ENCODE results near the gene RAB14.
"Not testable (repeated sequence)": the region's sequence is repeated elsewhere in the genome, so short reads cannot be mapped to it uniquely, and the experiment has no call there.

DNA sequence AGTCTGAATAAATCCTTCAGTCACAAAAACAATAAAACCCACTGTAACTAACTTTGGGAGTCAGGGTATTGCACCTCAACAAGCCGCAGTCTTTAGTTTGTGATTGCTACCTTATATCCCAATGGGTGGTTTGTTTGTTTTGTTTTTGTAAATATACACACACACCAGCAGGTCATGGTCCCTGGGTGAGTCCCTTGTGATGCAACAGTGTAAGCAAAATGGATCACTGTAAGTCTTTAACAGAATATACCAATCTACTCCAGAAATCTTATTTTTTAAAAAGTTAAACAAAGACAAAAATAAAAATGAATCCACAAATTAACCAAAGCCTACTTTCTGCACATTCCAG lies 22.3 kb downstream of the RAB14 start:
- TF ChIP-seq, protein P1, sequence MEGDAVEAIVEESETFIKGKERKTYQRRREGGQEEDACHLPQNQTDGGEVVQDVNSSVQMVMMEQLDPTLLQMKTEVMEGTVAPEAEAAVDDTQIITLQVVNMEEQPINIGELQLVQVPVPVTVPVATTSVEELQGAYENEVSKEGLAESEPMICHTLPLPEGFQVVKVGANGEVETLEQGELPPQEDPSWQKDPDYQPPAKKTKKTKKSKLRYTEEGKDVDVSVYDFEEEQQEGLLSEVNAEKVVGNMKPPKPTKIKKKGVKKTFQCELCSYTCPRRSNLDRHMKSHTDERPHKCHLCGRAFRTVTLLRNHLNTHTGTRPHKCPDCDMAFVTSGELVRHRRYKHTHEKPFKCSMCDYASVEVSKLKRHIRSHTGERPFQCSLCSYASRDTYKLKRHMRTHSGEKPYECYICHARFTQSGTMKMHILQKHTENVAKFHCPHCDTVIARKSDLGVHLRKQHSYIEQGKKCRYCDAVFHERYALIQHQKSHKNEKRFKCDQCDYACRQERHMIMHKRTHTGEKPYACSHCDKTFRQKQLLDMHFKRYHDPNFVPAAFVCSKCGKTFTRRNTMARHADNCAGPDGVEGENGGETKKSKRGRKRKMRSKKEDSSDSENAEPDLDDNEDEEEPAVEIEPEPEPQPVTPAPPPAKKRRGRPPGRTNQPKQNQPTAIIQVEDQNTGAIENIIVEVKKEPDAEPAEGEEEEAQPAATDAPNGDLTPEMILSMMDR (IDR thresholded peaks at IDR 0.05): not testable (repeated sequence)
- TF ChIP-seq POLR2A (IDR thresholded peaks at IDR 0.05): not testable (repeated sequence)

Data from body of pancreas (tissue), 4 donors.